Heart right ventricle (tissue), 16 donors: Measurements from ENCODE around the gene RGS18. TPM values are rescaled to one million over a fixed set of nuclear protein-coding genes. Genes with fewer than 3 reads are reported as not detected.

Experiments used
- ATAC-seq, 8 donors: fragments of 200-7000 bp; cut with Tn5 transposase; one replicate each; pipeline ENCODE4 v1.9.1; 2020; ENCODE audit warnings: mild to moderate bottlenecking in 8 of 8, moderate library complexity in 8 of 8, moderate number of reproducible peaks in 1 of 8
- DNase-seq, 2 donors: peaks; one replicate each; pipeline ENCODE4 v3.0.0-alpha.2; 2020
- H3K27ac ChIP-seq, 10 donors: fragments of 200-600 bp; sonication (generic) in 2 of 10; one replicate each; pipeline versions ENCODE4 v1.5.0 to v1.8.0; 2020 to 2022; ENCODE audit warnings: mild to moderate bottlenecking in 3 of 10
- H3K27me3 ChIP-seq, 7 donors: fragments of 200-600 bp; one replicate each; pipeline ENCODE4 v1.8.0; 2021 to 2022; ENCODE audit warnings: mild to moderate bottlenecking in 2 of 7
- H3K36me3 ChIP-seq, 9 donors: fragments of 200-600 bp; sonication (generic) in 1 of 9; one replicate each; pipeline versions ENCODE4 v1.5.0 to v1.8.0; 2020 to 2022; ENCODE audit warnings: mild to moderate bottlenecking in 2 of 9
- H3K4me1 ChIP-seq, 9 donors: fragments of 200-600 bp; sonication (generic) in 1 of 9; one replicate each; pipeline versions ENCODE4 v1.5.0 to v1.8.0; 2020 to 2022; ENCODE audit warnings: mild to moderate bottlenecking in 4 of 9
- H3K4me3 ChIP-seq, 10 donors: fragments of 200-600 bp; sonication (generic) in 2 of 10; one replicate each; pipeline versions ENCODE4 v1.5.0 to v1.8.0; 2020 to 2022; ENCODE audit warnings: mild to moderate bottlenecking in 7 of 10, moderate library complexity in 2 of 10
- H3K9me3 ChIP-seq, 11 donors: fragments of 200-600 bp in 10 of 11; sonication (generic) in 2 of 11; one replicate each; pipeline versions ENCODE4 v1.5.0 to v1.8.0; 2013 to 2022; ENCODE audit warnings: mild to moderate bottlenecking in 2 of 11, control low read depth in 1 of 11, moderate library complexity in 1 of 11
- CTCF ChIP-seq, 9 donors: fragments of 200-600 bp; sonication (generic) in 2 of 9; IDR thresholded peaks; one replicate each; pipeline versions ENCODE4 v1.5.0 to v1.8.0; 2021 to 2022; ENCODE audit warnings: antibody characterized with exemption in 9 of 9, mild to moderate bottlenecking in 5 of 9, moderate library complexity in 1 of 9
- WGBS, 2 donors: extraction: QIAGEN DNeasy Blood & Tissue Kit; methylation state at CpG; one replicate each; pipeline ENCODE4 v1.1.7; 2013; ENCODE audit warnings: inconsistent platforms in 1 of 2; 5-methylcytosine and 5-hydroxymethylcytosine counted together
- intact Hi-C, 10 donors: fragments of 100-400 bp; cut with DNase I; formaldehyde crosslinking; loops; one replicate each; pipeline versions ENCODE4 v1.11.1 to v1.14.2; 2022
- polyA plus RNA-seq, 2 donors: library from polyadenylated mRNA; stranded (reverse); fragments of 200-250 nt; gene quantifications; one replicate each; pipeline ENCODE4 v1.2.3, GENCODE V29; 2013
- total RNA-seq, 10 donors: library from RNA; stranded (reverse); fragmentation: NEBNext Ultra II Directional in 3 of 10; extraction: Animal tissue kit (Norgen Biotek cat#: 25700) in 3 of 10; gene quantifications; one replicate each; pipeline versions ENCODE4 v1.2.1 to v1.2.4, GENCODE V29; 2021 to 2023
- donor health status: Arrhythmogenic right ventricular cardiomyopathy.
- donor health status: ischemic (EF 13 %, LVEDD 7.1; RV severe dilation, severe dysfunction).
- donor health status: healthy with polysubstance abuse.
- donor health status: DM: no; HTN: yes; CAD: no.
- donor health status: DM: no; HTN: no; CAD: no.
- donor health status: ischemic (EF 25% LVEDD 6.9; RV normal size, moderate dysfunction).
- donor health status: ischemic (EF 25% LVEDD 5.7; RV mildly dilated, moderate dysfunction).
- donor health status: healthy.
- donor health status: DM: yes; HTN: yes; CAD: no.
- donor health status: Ischemic cardiomyopathy.
- donor health status: ischemic (EF 35%, LVEDD 5.7; RV mildly dilated, moderate dysfunction).
- donor health status: nonischemic (EF 11% LVEDD 7.7; RV severe dilation, severe dysfunction).
- donor health status: DM: yes; HTN: yes; CAD: no.
- donor health status: PGD.
- donor health status: ischemic (EF 29% LVEDD 5.4; RV normal size, mild dysfunction).
- donor health status: nonischemic (EF 23%, LVEDD 6.1; RV moderate dilation, normal function).

RGS18 gene
- total and polyA plus RNA-seq, 12 donors = 0.34 to 3.6 (median 0.65) TPM

- Histone ChIP-seq H3K9me3 (no peaks in the 10 kb centered on the region), H3K27ac (no peak overlapping the region), H3K27me3 (no peaks in the 10 kb centered on the region), H3K4me1 (no peaks in the 10 kb centered on the region), H3K36me3 (peaks cover 0 to 20% (median 0%) of the 10 kb centered on the region in 9 donors), H3K4me3 (no peak overlapping the region)
- DNase-seq (no peak), ATAC-seq (no peak)
- intact Hi-C loops = no loop called here
- TF ChIP-seq CTCF (IDR thresholded peaks at IDR 0.05) = no peak
- WGBS, 2 donors = 74 to 91% methylated on average over 1 of the region's 1 CpG
Measured at GRCh38 chr1:192183788-192184187, 25.5 kb downstream of the RGS18 start.

- DNase-seq (no peak), ATAC-seq (no peak)
- intact Hi-C loops = no loop called here
- Histone ChIP-seq H3K27ac (no peak overlapping the region), H3K27me3 (no peaks in the 10 kb centered on the region), H3K4me3 (no peak overlapping the region), H3K9me3 (no peaks in the 10 kb centered on the region), H3K4me1 (no peaks in the 10 kb centered on the region), H3K36me3 (peaks cover 0 to 20% (median 0%) of the 10 kb centered on the region in 9 donors)
- 71 to 76% methylated on average over 4 of the region's 4 CpGs for WGBS, 2 donors
- no peak for TF ChIP-seq CTCF (IDR thresholded peaks at IDR 0.05)
Measured at GRCh38 chr1:192186197-192186596, 27.9 kb downstream of the RGS18 start.

- Histone ChIP-seq H3K27ac (no peak overlapping the region), H3K4me3 (no peak overlapping the region), H3K9me3 (no peaks in the 10 kb centered on the region), H3K27me3 (no peaks in the 10 kb centered on the region), H3K4me1 (no peaks in the 10 kb centered on the region), H3K36me3 (peaks cover 0 to 1% (median 0%) of the 10 kb centered on the region in 9 donors)
- no peak for TF ChIP-seq CTCF (IDR thresholded peaks at IDR 0.05)
- 79 to 90% methylated on average over 2 of the region's 2 CpGs for WGBS, 2 donors
- ATAC-seq (no peak), DNase-seq (no peak)
- intact Hi-C loops = no loop called here
Measured at GRCh38 chr1:192190066-192190465, 31.8 kb downstream of the RGS18 start.

- Histone ChIP-seq H3K4me1 (no peaks in the 10 kb centered on the region), H3K4me3 (no peak overlapping the region), H3K27me3 (no peaks in the 10 kb centered on the region), H3K9me3 (peaks cover 0 to 23% (median 0%) of the 10 kb centered on the region in 11 donors), H3K27ac (no peak overlapping the region), H3K36me3 (no peaks in the 10 kb centered on the region)
- intact Hi-C loops = no loop called here
- WGBS, 2 donors = 89 to 98% methylated on average over 5 of the region's 5 CpGs
- ATAC-seq (no peak), DNase-seq (no peak)
- TF ChIP-seq CTCF (IDR thresholded peaks at IDR 0.05) = no peak
Measured at GRCh38 chr1:192201303-192201702, 43.0 kb downstream of the RGS18 start.
